ENCODE results near the gene GPRC5D.

GPRC5D gene

DNA sequence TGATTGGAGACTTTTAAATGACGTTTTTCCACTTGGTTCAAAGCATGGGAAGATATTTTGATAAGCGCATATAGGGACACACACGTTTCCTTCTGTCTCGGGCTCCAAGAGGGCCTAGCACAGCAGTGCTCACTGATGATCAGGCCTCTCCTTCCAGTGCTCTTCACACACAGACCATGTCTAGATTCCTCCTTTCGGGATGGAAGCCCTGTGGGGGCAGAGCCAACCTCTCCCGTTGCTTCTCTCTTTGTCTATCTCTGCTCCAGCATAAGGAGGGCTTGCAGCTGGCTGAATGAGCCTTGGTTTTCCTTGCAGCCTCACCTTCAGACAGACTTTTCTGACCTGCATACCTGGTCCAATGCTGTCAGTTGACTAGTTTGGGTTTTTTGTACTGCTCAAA, 22.3 kb downstream of the GPRC5D start:
- Histone ChIP-seq H3K4me1 (ENCODE audit: insufficient read depth, low read length) (0 out of 2 replicates have a peak, but pooled peaks cover 2% of the 10 kb centered on the region), H3K9me3 (ENCODE audit: insufficient read depth, low read depth, low read length) (no peaks in the 10 kb centered on the region), H3K36me3 (ENCODE audit: insufficient read depth, low read depth, low read length) (no peaks in the 10 kb centered on the region), H3K27me3 (ENCODE audit: insufficient read depth, low read length) (no peaks in the 10 kb centered on the region), H3K4me3 (ENCODE audit: low read length) (no peak overlapping the region), H3K27ac (ENCODE audit: low read length) (no peak overlapping the region), H3K9ac (ENCODE audit: low read depth, low read length) (no peak overlapping the region)

DNA sequence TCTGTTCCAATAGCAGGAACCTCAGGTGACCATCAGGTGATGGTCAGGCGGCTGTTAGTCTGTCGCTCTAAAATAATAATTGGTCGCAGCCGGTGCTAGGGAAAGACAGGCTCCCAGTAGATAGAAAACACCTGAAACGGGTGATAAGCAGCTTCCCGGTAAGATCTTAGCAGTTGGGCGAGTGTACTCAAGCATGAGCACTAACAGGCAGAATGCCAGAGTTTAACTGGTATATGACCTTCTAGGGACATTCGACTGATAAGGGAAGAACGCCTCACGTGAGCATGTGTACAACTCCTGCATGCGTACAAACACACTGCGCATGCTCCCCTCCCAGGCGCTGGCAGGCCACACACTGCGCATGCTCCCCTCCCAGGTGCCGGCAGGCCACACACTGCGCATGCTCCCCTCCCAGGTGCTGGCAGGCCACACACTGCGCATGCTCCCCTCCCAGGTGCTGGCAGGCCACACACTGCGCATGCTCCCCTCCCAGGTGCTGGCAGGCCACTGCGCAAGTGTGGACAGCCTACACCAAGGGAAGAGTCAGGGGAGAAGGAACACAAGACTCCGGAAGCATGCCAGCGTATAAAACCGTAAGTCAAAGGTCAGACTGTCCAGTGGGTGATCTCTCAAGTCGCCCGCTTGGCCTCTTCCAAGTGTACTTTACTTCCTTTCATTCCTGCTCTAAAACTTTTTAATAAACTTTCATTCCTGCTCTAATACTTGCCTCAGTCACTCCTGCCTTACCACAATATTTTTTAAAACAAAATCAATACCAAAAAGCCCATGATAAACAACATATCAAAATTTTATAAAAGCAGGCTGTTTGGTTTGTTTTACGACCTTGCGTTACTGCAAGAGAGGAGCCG, 24.5 kb downstream of the GPRC5D start:
- H3K4me1 ChIP-seq (ENCODE audit: insufficient read depth, low read length) = no peaks in the 10 kb centered on the region; the same call in 1 of the 2 replicates
- no peaks in the 10 kb centered on the region for H3K27me3 ChIP-seq (ENCODE audit: insufficient read depth, low read length)
- no peak overlapping the region for H3K27ac ChIP-seq (ENCODE audit: low read length)
- H3K9ac ChIP-seq (ENCODE audit: low read depth, low read length) = peak overlapping the region; percentile 48; the same call in 1 of the 2 replicates
- H3K4me3 ChIP-seq (ENCODE audit: low read length) = peak overlapping the region; percentile 62
- H3K9me3 ChIP-seq (ENCODE audit: insufficient read depth, low read depth, low read length) = no peaks in the 10 kb centered on the region
- H3K36me3 ChIP-seq (ENCODE audit: insufficient read depth, low read depth, low read length) = no peaks in the 10 kb centered on the region

DNA sequence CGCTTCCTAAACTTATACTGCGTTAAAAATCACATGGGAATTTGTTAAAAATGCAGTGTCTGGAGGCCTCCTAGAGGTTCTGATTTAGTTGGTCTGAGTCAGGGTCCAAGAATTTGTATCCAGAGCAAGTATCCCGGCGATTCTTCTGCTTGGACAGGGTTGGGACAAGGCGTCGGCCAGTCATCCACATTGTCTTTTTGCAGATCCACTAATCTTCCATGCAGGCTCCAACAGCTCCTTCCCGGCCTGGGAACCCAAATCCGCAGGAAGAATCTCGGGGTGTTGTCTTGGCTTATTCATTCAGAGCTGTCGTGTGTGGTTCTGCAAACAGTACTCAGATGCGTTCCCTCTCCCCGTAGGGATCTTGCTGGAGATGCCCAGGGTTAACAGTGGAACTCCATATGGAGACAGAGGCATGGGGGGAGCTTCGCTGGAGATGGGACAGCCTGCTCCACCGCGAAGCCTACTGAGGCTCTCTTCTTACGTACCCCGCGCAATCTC, 25.3 kb downstream of the GPRC5D start:
- Histone ChIP-seq H3K4me3 (ENCODE audit: low read length) (no peak overlapping the region), H3K27ac (ENCODE audit: low read length) (no peak overlapping the region), H3K9me3 (ENCODE audit: insufficient read depth, low read depth, low read length) (no peaks in the 10 kb centered on the region), H3K4me1 (ENCODE audit: insufficient read depth, low read length) (peaks cover 3% of the 10 kb centered on the region; the same call in 1 of the 2 replicates), H3K9ac (ENCODE audit: low read depth, low read length) (no peak overlapping the region), H3K27me3 (ENCODE audit: insufficient read depth, low read length) (no peaks in the 10 kb centered on the region), H3K36me3 (ENCODE audit: insufficient read depth, low read depth, low read length) (no peaks in the 10 kb centered on the region)

DNA sequence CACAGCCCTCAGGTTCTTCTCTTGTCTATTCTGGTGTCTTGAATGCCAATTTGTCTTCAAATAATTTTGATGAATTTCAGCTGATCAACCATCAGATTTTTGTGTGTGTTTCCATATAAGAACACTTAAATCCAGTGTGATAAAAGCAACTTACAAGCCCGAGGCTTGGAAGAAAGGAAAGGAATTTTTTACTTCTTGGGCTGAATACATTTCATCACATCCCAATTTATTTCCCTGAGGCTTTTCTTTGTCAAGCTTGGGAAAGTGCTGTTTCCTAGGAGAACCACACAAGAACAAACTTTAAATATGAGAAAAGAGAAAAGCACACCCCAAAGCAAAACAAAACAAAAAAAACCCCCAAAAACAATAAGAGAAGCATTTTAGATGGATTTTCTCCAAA, 26.6 kb downstream of the GPRC5D start:
- no peaks in the 10 kb centered on the region for H3K9me3 ChIP-seq (ENCODE audit: insufficient read depth, low read depth, low read length)
- no peak overlapping the region for H3K9ac ChIP-seq (ENCODE audit: low read depth, low read length)
- H3K4me3 ChIP-seq (ENCODE audit: low read length) = no peak overlapping the region
- H3K4me1 ChIP-seq (ENCODE audit: insufficient read depth, low read length) = peaks cover 7% of the 10 kb centered on the region; the same call in 1 of the 2 replicates
- no peaks in the 10 kb centered on the region for H3K27me3 ChIP-seq (ENCODE audit: insufficient read depth, low read length)
- H3K27ac ChIP-seq (ENCODE audit: low read length) = no peak overlapping the region
- H3K36me3 ChIP-seq (ENCODE audit: insufficient read depth, low read depth, low read length) = no peaks in the 10 kb centered on the region

DNA sequence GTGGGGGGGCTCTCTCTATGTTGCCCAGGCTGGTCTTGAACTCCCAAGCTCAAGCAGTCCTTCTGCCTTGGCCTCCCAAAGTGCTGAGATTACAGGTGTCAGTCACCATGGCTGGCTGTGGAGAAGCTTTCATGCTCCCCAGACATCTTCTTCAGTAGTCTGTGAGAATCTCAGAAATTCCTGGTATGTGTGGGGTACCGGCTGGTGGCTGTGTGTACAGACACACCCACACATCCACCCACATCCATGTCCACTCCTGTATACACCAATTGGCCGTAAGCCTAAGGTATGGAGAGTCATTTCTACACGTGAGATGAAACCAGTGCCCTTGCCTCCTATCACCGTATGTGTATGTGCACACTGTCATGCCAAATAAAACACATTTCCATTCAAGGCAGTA, 27.8 kb downstream of the GPRC5D start:
- H3K36me3 ChIP-seq (ENCODE audit: insufficient read depth, low read depth, low read length) = no peaks in the 10 kb centered on the region
- no peak overlapping the region for H3K27ac ChIP-seq (ENCODE audit: low read length)
- H3K27me3 ChIP-seq (ENCODE audit: insufficient read depth, low read length) = no peaks in the 10 kb centered on the region
- H3K9ac ChIP-seq (ENCODE audit: low read depth, low read length) = no peak overlapping the region
- H3K4me1 ChIP-seq (ENCODE audit: insufficient read depth, low read length) = peaks cover 7% of the 10 kb centered on the region; the same call in 1 of the 2 replicates
- H3K4me3 ChIP-seq (ENCODE audit: low read length) = no peak overlapping the region
- no peaks in the 10 kb centered on the region for H3K9me3 ChIP-seq (ENCODE audit: insufficient read depth, low read depth, low read length)

DNA sequence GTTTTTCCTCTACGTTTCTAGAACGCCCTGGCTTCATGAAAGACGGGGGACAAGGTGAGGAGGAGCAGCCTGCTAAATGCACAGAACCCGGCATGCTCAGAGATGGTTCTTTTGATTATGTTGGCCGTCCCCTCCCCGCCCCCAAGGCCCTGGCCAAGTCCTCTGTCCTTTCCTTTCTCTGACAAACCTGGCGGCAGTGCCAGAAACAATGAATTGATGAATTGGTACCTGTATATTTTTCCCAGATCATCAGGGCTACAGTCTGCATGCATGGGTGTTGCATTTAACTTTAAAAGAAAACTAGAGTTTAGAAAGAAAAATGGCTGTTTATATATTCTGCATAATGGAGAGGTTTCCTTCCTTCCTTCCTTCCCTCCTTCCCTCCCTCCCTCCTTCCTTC, 29.0 kb downstream of the GPRC5D start:
- no peak overlapping the region for H3K4me3 ChIP-seq (ENCODE audit: low read length)
- H3K4me1 ChIP-seq (ENCODE audit: insufficient read depth, low read length) = peaks cover 7% of the 10 kb centered on the region; the same call in 1 of the 2 replicates
- H3K9ac ChIP-seq (ENCODE audit: low read depth, low read length) = no peak overlapping the region
- no peak overlapping the region for H3K27ac ChIP-seq (ENCODE audit: low read length)
- H3K27me3 ChIP-seq (ENCODE audit: insufficient read depth, low read length) = no peaks in the 10 kb centered on the region
- H3K9me3 ChIP-seq (ENCODE audit: insufficient read depth, low read depth, low read length) = no peaks in the 10 kb centered on the region
- H3K36me3 ChIP-seq (ENCODE audit: insufficient read depth, low read depth, low read length) = no peaks in the 10 kb centered on the region

DNA sequence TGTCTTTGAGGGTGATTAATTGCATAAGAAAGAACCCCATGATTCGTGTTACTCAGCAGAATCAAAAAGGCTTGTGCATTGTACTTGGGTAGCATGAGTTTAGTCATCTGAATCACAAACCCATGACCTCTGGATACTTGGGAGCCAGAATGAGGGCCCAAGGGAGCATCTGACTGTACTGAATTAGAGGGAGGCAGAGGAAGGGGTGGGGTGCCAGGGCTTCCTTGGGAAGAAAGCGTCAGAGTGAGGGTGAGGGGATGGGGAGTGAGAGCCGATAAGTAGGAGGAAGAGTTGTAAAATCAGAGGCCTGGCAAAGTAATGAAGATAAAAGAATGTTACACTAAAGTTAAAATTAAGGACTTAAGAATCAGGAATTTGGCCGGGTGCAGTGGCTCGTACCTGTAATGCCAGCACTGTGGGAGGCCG, 29.8 kb downstream of the GPRC5D start:
- Histone ChIP-seq H3K9me3 (ENCODE audit: insufficient read depth, low read depth, low read length) (no peaks in the 10 kb centered on the region), H3K36me3 (ENCODE audit: insufficient read depth, low read depth, low read length) (no peaks in the 10 kb centered on the region), H3K27ac (ENCODE audit: low read length) (no peak overlapping the region), H3K9ac (ENCODE audit: low read depth, low read length) (no peak overlapping the region), H3K4me1 (ENCODE audit: insufficient read depth, low read length) (peaks cover 7% of the 10 kb centered on the region; the same call in 1 of the 2 replicates), H3K27me3 (ENCODE audit: insufficient read depth, low read length) (no peaks in the 10 kb centered on the region; the same call in 1 of the 2 replicates), H3K4me3 (ENCODE audit: low read length) (no peak overlapping the region)

DNA sequence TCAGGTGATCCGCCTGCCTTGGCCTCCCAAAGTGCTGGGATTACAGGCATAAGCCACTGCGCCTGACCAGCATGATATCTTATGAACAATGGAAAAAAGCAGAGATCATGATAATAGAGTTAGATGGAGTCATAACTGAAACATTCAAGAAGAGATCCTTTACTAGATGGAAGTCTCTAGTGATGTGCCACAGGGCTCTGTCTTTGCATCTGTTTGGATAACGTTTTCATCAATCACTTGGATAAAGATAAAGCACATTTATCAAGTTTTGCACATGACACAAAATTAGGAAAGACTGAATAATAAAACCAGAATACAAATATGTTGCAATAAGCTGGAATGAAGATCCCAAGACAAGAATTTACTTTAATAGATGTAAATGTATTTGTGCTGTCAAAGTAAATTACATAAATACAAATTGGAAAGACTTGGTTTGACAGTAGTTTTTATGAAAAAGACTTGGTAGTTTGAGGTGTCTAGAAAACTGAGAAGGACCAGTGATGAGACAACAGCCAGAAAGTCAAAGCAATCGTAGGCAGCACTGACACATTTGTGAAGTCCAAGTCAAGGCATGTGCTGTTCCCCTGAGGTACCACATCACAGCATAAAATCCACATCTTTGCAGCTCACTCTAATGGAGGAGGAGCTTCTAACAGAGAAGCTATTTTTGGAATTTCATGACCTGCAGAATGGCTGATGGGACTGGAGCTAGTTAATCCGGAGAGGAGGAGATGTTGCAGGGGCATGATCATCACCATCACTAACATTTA, 32.1 kb downstream of the GPRC5D start:
- Histone ChIP-seq H3K27me3 (ENCODE audit: insufficient read depth, low read length) (peaks cover 5% of the 10 kb centered on the region; the same call in 1 of the 2 replicates), H3K4me3 (ENCODE audit: low read length) (no peak overlapping the region), H3K36me3 (ENCODE audit: insufficient read depth, low read depth, low read length) (no peaks in the 10 kb centered on the region), H3K9ac (ENCODE audit: low read depth, low read length) (no peak overlapping the region), H3K4me1 (ENCODE audit: insufficient read depth, low read length) (peaks cover 10% of the 10 kb centered on the region; the same call in 1 of the 2 replicates), H3K9me3 (ENCODE audit: insufficient read depth, low read depth, low read length) (no peaks in the 10 kb centered on the region), H3K27ac (ENCODE audit: low read length) (no peak overlapping the region)

DNA sequence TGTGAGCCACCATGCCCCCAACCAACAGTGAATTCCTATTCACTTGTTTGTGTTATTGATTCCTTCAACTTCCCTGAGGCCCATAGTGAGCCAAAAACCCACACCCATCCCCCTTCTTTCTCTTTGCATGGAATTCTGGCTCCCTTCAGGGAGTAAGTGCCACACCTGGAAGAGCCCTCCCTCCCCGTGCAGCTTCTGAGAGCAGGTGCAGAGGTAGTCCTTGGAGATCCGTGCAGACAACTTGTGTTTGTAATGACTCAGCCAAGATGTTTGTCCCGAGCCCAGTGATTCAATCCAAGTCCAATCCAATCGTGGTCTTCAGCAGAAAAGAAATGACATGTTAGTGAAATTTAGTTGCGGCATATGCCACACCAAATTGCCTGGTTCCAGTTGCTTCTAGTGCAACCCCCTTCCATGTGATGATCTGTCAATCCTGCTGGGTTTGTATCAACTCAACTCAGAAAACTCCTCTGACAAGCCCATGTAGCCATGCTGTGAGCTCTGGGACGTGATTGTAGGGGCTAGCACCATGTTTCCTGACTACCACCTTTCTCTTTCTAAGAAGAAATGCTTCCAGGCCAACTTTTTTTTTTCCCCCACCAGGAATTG, 33.1 kb downstream of the GPRC5D start:
- H3K4me1 ChIP-seq (ENCODE audit: insufficient read depth, low read length) = peaks cover 12% of the 10 kb centered on the region; the same call in 1 of the 2 replicates
- H3K9me3 ChIP-seq (ENCODE audit: insufficient read depth, low read depth, low read length) = no peaks in the 10 kb centered on the region
- no peak overlapping the region for H3K4me3 ChIP-seq (ENCODE audit: low read length)
- no peaks in the 10 kb centered on the region for H3K36me3 ChIP-seq (ENCODE audit: insufficient read depth, low read depth, low read length)
- H3K9ac ChIP-seq (ENCODE audit: low read depth, low read length) = no peak overlapping the region
- peaks cover 5% of the 10 kb centered on the region; the same call in 1 of the 2 replicates for H3K27me3 ChIP-seq (ENCODE audit: insufficient read depth, low read length)
- H3K27ac ChIP-seq (ENCODE audit: low read length) = no peak overlapping the region

DNA sequence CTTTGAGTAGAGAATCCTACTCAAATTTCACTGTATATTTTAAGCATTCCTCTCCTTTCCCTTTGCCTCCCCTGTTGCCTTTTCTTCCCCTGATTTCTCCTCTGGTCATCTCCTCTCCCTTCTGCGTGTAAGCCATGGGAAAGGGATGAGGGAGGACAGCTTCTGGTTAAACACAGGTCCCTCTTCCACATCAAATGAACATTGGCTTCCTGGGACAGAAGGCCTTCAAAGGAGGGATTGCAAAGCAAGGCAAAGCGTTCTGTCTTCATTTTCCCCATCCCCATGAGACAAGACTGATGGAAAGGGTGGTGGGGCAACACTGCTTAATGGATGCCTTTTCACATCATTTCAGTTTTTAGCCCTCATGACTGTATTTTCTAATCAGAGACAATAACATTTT, 34.5 kb downstream of the GPRC5D start:
- H3K9ac ChIP-seq (ENCODE audit: low read depth, low read length) = no peak overlapping the region
- H3K27ac ChIP-seq (ENCODE audit: low read length) = no peak overlapping the region
- peaks cover 5% of the 10 kb centered on the region; the same call in 1 of the 2 replicates for H3K27me3 ChIP-seq (ENCODE audit: insufficient read depth, low read length)
- peaks cover 13% of the 10 kb centered on the region; the same call in 1 of the 2 replicates for H3K4me1 ChIP-seq (ENCODE audit: insufficient read depth, low read length)
- no peak overlapping the region for H3K4me3 ChIP-seq (ENCODE audit: low read length)
- H3K36me3 ChIP-seq (ENCODE audit: insufficient read depth, low read depth, low read length) = no peaks in the 10 kb centered on the region
- H3K9me3 ChIP-seq (ENCODE audit: insufficient read depth, low read depth, low read length) = no peaks in the 10 kb centered on the region
